MCF 10A (cell line): ENCODE results near the gene P2RY8. TPM values are rescaled to one million over a fixed set of nuclear protein-coding genes. Genes with fewer than 3 reads are reported as not detected.

Source experiments
- BruUV-seq: library from RNA; stranded (reverse); fragments of 400-500 nt; replicated peaks from 2 replicates; lab custom pipeline; 2021; lab: Mats Ljungman, UMichigan
- CTCF ChIA-PET: fragments of 300-600 bp; sonication (Branson Sonifier 250); formaldehyde crosslinking; extraction: SDS; loops from one replicate; lab custom pipeline; 2021; ENCODE audit warnings: antibody characterized with exemption, inconsistent platforms; lab: Yijun Ruan, JAX
- POLR2A ChIA-PET: fragments of 300-600, 350-650 bp; sonication (Branson Sonifier 250); formaldehyde crosslinking; extraction: SDS; loops from one replicate; lab custom pipeline; 2020; ENCODE audit warnings: antibody characterized with exemption, inconsistent platforms; lab: Yijun Ruan, JAX
- DNase-seq: peaks from one replicate; pipeline ENCODE4 v3.0.0-alpha.2; 2018; ENCODE audit not compliant: unreplicated experiment
- H3K27ac Mint-ChIP-seq: one replicate; pipeline ENCODE4 v1.8.0; 2022; ENCODE audit warnings: mild to moderate bottlenecking, low read depth, mixed read lengths; ENCODE audit not compliant: unreplicated experiment
- H3K27me3 Mint-ChIP-seq: one replicate; pipeline ENCODE4 v1.8.0; 2022; ENCODE audit warnings: mixed read lengths; ENCODE audit not compliant: insufficient read depth, unreplicated experiment
- H3K36me3 Mint-ChIP-seq: one replicate; pipeline ENCODE4 v1.8.0; 2022; ENCODE audit warnings: mild to moderate bottlenecking, moderate library complexity, mixed read lengths; ENCODE audit not compliant: insufficient read depth, unreplicated experiment
- H3K4me1 Mint-ChIP-seq: one replicate; pipeline ENCODE4 v1.8.0; 2022; ENCODE audit warnings: mixed read lengths; ENCODE audit not compliant: insufficient read depth, unreplicated experiment
- H3K4me3 Mint-ChIP-seq: one replicate; pipeline ENCODE4 v1.8.0; 2022; ENCODE audit warnings: mild to moderate bottlenecking, moderate library complexity, mixed read lengths; ENCODE audit not compliant: unreplicated experiment
- H3K9me3 Mint-ChIP-seq: one replicate; pipeline ENCODE4 v1.8.0; 2022; ENCODE audit warnings: mixed read lengths; ENCODE audit not compliant: unreplicated experiment
- intact Hi-C: fragments of 100-400 bp; cut with micrococcal nuclease; formaldehyde crosslinking; loops from 2 replicates; pipeline ENCODE4 v1.14.1; 2022
- total RNA-seq: library from RNA; stranded (reverse); gene quantifications from 2 replicates; pipeline ENCODE4 v1.2.3, GENCODE V29; 2022
- TF ChIP-seq, protein P1 (sequence below): fragments of 200-600 bp; IDR thresholded peaks from one replicate; pipeline ENCODE4 v1.8.0; 2022; ENCODE audit warnings: antibody characterized with exemption, mild to moderate bottlenecking; ENCODE audit not compliant: unreplicated experiment

The P2RY8 gene
- total RNA-seq, 1 experiment from 2014 or later = not detected

DNA sequence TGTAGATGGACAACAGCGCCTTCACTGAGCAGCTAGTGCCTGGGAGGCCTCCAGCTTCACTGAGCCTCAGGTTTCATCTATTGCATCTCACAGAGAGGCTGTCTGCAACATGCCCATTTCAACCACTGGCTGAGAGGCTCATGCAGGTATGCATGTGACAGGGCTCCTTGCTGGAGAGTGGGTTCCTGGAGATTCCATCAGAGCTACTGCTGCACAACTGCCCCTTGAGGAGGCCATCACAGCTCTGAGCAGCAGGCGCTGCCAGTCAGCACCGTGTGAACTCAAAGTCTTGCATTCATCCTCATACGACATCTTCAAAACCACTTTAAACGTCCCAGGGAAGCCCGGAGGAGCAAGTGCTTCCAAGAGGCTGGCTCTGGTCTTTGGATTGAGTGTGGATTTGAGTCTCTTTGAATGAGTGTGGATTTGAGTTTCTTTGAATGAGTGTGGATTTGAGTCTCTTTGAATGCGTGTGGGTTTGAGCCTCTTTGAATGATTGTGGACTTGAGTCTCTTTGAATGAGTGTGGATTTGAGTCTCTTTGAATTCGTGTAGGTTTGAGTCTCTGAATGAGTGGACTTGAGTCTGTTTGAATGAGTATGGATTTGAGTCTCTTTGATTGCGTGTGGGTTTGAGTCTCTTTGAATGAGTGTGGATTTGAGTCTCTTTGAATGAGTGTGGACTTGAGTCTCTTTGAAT, 8.7 kb downstream of the P2RY8 start:
- POLR2A ChIA-PET = no interaction called here
- no peak for DNase-seq
- H3K36me3 Mint-ChIP-seq = no peaks in the 10 kb centered on the region
- BruUV-seq = no TSS peak
- TF ChIP-seq, protein P1, sequence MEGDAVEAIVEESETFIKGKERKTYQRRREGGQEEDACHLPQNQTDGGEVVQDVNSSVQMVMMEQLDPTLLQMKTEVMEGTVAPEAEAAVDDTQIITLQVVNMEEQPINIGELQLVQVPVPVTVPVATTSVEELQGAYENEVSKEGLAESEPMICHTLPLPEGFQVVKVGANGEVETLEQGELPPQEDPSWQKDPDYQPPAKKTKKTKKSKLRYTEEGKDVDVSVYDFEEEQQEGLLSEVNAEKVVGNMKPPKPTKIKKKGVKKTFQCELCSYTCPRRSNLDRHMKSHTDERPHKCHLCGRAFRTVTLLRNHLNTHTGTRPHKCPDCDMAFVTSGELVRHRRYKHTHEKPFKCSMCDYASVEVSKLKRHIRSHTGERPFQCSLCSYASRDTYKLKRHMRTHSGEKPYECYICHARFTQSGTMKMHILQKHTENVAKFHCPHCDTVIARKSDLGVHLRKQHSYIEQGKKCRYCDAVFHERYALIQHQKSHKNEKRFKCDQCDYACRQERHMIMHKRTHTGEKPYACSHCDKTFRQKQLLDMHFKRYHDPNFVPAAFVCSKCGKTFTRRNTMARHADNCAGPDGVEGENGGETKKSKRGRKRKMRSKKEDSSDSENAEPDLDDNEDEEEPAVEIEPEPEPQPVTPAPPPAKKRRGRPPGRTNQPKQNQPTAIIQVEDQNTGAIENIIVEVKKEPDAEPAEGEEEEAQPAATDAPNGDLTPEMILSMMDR = no peak
- CTCF ChIA-PET = no interaction called here
- H3K4me1 Mint-ChIP-seq = no peaks in the 10 kb centered on the region
- intact Hi-C loops = no loop called here
- H3K27ac Mint-ChIP-seq = no peak overlapping the region
- no peaks in the 10 kb centered on the region for H3K27me3 Mint-ChIP-seq
- H3K9me3 Mint-ChIP-seq = no peaks in the 10 kb centered on the region
- no peak overlapping the region for H3K4me3 Mint-ChIP-seq

DNA sequence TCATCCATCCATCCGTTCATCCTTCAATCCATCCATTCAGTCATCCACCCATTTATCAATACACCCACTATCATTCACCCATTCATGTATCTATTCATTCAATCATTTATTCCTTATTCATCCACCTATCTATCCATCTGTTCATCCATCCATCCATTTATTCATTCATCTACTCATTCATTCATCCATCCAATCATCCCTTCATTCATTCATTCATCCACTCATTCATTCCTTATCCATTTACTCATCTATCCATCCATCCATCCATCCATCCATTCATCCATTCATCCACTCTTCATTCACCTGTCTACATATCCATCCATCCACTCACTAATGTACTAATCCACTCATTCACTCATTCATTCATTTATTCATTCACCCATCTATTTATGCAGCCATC, 9.5 kb downstream of the P2RY8 start:
- Mint-ChIP-seq H3K27ac (no peak overlapping the region), H3K9me3 (no peaks in the 10 kb centered on the region), H3K27me3 (no peaks in the 10 kb centered on the region), H3K36me3 (no peaks in the 10 kb centered on the region), H3K4me3 (no peak overlapping the region), H3K4me1 (no peaks in the 10 kb centered on the region)
- POLR2A ChIA-PET = no interaction called here
- CTCF ChIA-PET = no interaction called here
- no TSS peak for BruUV-seq
- intact Hi-C loops = no loop called here
- TF ChIP-seq, protein P1 = no peak
- DNase-seq = no peak

DNA sequence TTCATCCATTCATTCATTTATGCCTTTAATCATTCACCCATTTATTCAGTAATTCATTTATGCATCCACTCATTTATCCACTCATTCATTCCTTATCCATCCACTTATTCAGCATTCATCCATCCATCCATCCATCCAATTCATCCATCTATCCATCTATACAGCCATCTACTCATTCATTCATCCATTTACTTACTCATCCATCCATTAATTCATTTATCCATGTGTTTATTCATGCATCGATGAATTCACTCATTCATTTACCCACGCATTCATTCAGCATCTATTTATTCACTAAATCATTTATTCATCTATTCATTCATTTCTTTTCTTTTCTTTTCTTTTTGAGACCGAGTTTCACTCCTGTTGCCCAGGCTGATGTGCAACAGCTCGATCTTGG, 10.4 kb downstream of the P2RY8 start:
- TF ChIP-seq, protein P1 = no peak
- Mint-ChIP-seq H3K27me3 (no peaks in the 10 kb centered on the region), H3K36me3 (no peaks in the 10 kb centered on the region), H3K4me3 (no peak overlapping the region), H3K9me3 (peaks cover under 1% of the 10 kb centered on the region), H3K27ac (no peak overlapping the region), H3K4me1 (no peaks in the 10 kb centered on the region)
- CTCF ChIA-PET = no interaction called here
- no TSS peak for BruUV-seq
- intact Hi-C loops = no loop called here
- POLR2A ChIA-PET = no interaction called here
- DNase-seq = no peak

DNA sequence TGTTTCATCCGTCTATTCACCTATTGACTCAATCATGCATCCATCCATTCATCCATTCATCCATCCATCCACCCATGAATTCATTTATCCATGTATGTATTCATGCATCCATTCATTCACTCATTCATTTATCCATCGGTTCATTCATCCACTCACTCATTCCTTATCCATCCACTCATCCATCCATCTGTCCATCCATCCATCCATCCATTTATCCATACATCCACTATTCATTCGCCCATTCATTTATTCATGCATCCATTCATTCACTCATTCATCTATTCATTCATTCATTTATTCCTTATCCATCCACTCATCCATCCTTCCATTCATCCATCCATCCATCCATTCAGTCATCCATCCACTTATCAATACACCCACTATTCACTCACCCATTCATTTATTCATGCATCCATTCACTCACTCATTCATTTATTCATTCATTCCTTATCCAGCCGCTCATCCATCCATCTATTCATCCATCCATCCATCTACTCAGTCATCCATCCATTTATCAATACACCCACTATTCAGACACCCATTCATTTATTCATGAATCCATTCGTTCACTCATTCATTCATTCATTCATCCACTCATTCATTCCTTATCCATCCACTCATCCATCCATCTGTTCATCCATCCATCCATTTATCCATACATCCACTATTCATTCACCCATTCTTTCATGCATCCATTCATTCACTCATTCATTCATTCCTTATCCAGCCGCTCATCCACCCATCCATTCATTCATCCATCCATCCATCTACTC, 11.2 kb downstream of the P2RY8 start:
- POLR2A ChIA-PET = no interaction called here
- intact Hi-C loops = no loop called here
- BruUV-seq = no TSS peak
- TF ChIP-seq, protein P1 = no peak
- no peak for DNase-seq
- CTCF ChIA-PET = no interaction called here
- H3K27me3 Mint-ChIP-seq = no peaks in the 10 kb centered on the region
- H3K27ac Mint-ChIP-seq = no peak overlapping the region
- no peak overlapping the region for H3K4me3 Mint-ChIP-seq
- H3K36me3 Mint-ChIP-seq = no peaks in the 10 kb centered on the region
- H3K9me3 Mint-ChIP-seq = peaks cover 8% of the 10 kb centered on the region
- H3K4me1 Mint-ChIP-seq = no peaks in the 10 kb centered on the region
